GM12878 (cell line): ENCODE measurements around the gene FRYL. TPM values are rescaled to one million over a fixed set of nuclear protein-coding genes. Genes with fewer than 3 reads are reported as not detected.

ENCODE experiments used
- ATAC-seq: fragments of 200-7000 bp; cut with Tn5 transposase; 3 replicates; pipeline ENCODE4 v1.9.1; 2020; ENCODE audit warnings: mild to moderate bottlenecking, moderate library complexity
- BruUV-seq: library from RNA; stranded (reverse); fragments of 400-500 nt; replicated peaks from 2 replicates; lab custom pipeline; 2021; lab: Mats Ljungman, UMichigan
- CTCF ChIA-PET: fragments of 300-600 bp; sonication (Branson Sonifier 250); formaldehyde crosslinking; extraction: SDS; loops from one replicate; lab custom pipeline; 2021; ENCODE audit warnings: inconsistent platforms; lab: Yijun Ruan, JAX
- POLR2A ChIA-PET: fragments of 350-600 bp; formaldehyde crosslinking; extraction: SDS; loops from one replicate; lab custom pipeline; 2021; ENCODE audit warnings: inconsistent platforms; lab: Charles Lee
- RAD21 ChIA-PET: fragments of 300-600 bp; sonication (Branson Sonifier 250); formaldehyde crosslinking; loops from one replicate; lab custom pipeline; 2023; ENCODE audit warnings: antibody characterized with exemption; ENCODE audit not compliant: unreplicated experiment; lab: Charles Lee
- SMC1A ChIA-PET: fragments of 300-600 bp; sonication (Branson Sonifier 250); formaldehyde crosslinking; loops from one replicate; lab custom pipeline; 2023; ENCODE audit not compliant: unreplicated experiment, uncharacterized antibody; lab: Charles Lee
- DNase-seq: peaks from one replicate; pipeline ENCODE4 v3.0.0-alpha.2; 2011; ENCODE audit warnings: low read depth, low spot score
- FAIRE-seq: peaks from 3 replicates; lab custom pipeline; 2011; peaks lifted over from hg19 to GRCh38; lab: Jason Lieb, UNC
- H2AFZ ChIP-seq: 2 replicates; pipeline ENCODE4 v1.6.0; 2011; ENCODE audit warnings: low read depth, low read length, control low read depth; ENCODE audit not compliant: control insufficient read depth
- H3K27ac ChIP-seq: 2 replicates; pipeline ENCODE4 v1.5.1; 2011; ENCODE audit warnings: control low read depth; ENCODE audit not compliant: control insufficient read depth, insufficient read depth
- H3K27me3 ChIP-seq, 2 experiments: replicated peaks in 1 of 2; 2 replicates each; pipeline versions ENCODE4 v1.6.0 to v1.6.1; 2011; ENCODE audit warnings: low read length in 1 of 2; ENCODE audit not compliant: control insufficient read depth in 2 of 2, insufficient read depth in 2 of 2
- H3K36me3 ChIP-seq, 2 experiments: 2 replicates each; pipeline ENCODE4 v1.5.1; 2011; ENCODE audit warnings: low read length in 1 of 2; ENCODE audit not compliant: control insufficient read depth in 2 of 2, insufficient read depth in 2 of 2
- H3K4me1 ChIP-seq: 2 replicates; pipeline ENCODE4 v1.6.1; 2011; ENCODE audit warnings: mild to moderate bottlenecking, low read length, moderate library complexity, mixed read lengths; ENCODE audit not compliant: control insufficient read depth, insufficient read depth
- H3K4me2 ChIP-seq: 2 replicates; pipeline ENCODE4 v1.6.0; 2011; ENCODE audit warnings: control low read depth; ENCODE audit not compliant: control insufficient read depth, insufficient read depth
- H3K4me3 ChIP-seq: fragments of 200-600 bp; sonication (generic); 2 replicates; pipeline ENCODE4 v1.5.1; 2016
- H3K79me2 ChIP-seq: 2 replicates; pipeline ENCODE4 v1.6.0; 2011; ENCODE audit warnings: low read length; ENCODE audit not compliant: control insufficient read depth, insufficient read depth
- H3K9ac ChIP-seq: 2 replicates; pipeline ENCODE4 v1.8.0; 2011; ENCODE audit warnings: low read length, control low read depth, mixed read lengths; ENCODE audit not compliant: control insufficient read depth, insufficient read depth
- H3K9me3 ChIP-seq: replicated peaks from 3 replicates; pipeline ENCODE4 v1.5.1; 2011; ENCODE audit warnings: mild to moderate bottlenecking, low read length; ENCODE audit not compliant: control insufficient read depth, insufficient read depth
- H4K20me1 ChIP-seq: 2 replicates; pipeline ENCODE4 v1.6.0; 2011; ENCODE audit not compliant: control insufficient read depth, insufficient read depth
- CBFB ChIP-seq: IDR thresholded peaks from 2 replicates; pipeline ENCODE4 v1.6.1; 2016; ENCODE audit warnings: antibody characterized with exemption, low read depth
- FOS ChIP-seq: IDR thresholded peaks from 3 replicates; pipeline ENCODE4 v1.6.1; 2011; ENCODE audit warnings: borderline replicate concordance; ENCODE audit not compliant: insufficient read length; ENCODE audit errors: extremely low read depth
- JUND ChIP-seq: IDR thresholded peaks from 2 replicates; pipeline ENCODE4 v1.6.1; 2012; ENCODE audit warnings: low read depth, mild to moderate bottlenecking, low read length, improper control_type of control experiment, moderate library complexity
- LARP7 ChIP-seq: fragments of 450-650 bp; IDR thresholded peaks from 2 replicates; pipeline ENCODE4 v1.6.1; 2017; ENCODE audit warnings: mild to moderate bottlenecking
- PML ChIP-seq: IDR thresholded peaks from 2 replicates; pipeline ENCODE4 v1.6.1; 2012; ENCODE audit warnings: low read length, inconsistent platforms
- POLR2AphosphoS5 ChIP-seq: IDR thresholded peaks from 2 replicates; pipeline ENCODE4 v1.6.1; 2011; ENCODE audit warnings: mild to moderate bottlenecking, low read length, inconsistent platforms
- SIX5 ChIP-seq: IDR thresholded peaks from 2 replicates; pipeline ENCODE4 v1.6.1; 2011; ENCODE audit warnings: mild to moderate bottlenecking, low read depth, low read length, moderate library complexity; ENCODE audit not compliant: severe bottlenecking
- SMC3 ChIP-seq: IDR thresholded peaks from 2 replicates; pipeline ENCODE4 v1.6.1; 2011; ENCODE audit warnings: low read length, improper control_type of control experiment, borderline replicate concordance
- WRNIP1 ChIP-seq: IDR thresholded peaks from 2 replicates; pipeline ENCODE4 v1.6.1; 2011; ENCODE audit warnings: low read depth, low read length, improper control_type of control experiment, borderline replicate concordance
- YBX1 ChIP-seq: fragments of 450-650 bp; IDR thresholded peaks from 2 replicates; pipeline ENCODE4 v1.6.1; 2016; ENCODE audit warnings: antibody characterized with exemption
- WGBS: methylation state at CpG from one replicate; pipeline ENCODE4 v1.1.6; 2016; ENCODE audit warnings: low lambda C conversion rate; ENCODE audit not compliant: insufficient replicate concordance, insufficient coverage; ENCODE audit errors: missing lambda C conversion rate; 5-methylcytosine and 5-hydroxymethylcytosine counted together
- in situ Hi-C: fragments of 300-500 bp; cut with MboI; formaldehyde crosslinking; loops from 9 replicates; pipeline ENCODE4 v1.14.3; 2018; ENCODE audit warnings: mixed read lengths
- intact Hi-C: fragments of 100-400 bp; cut with micrococcal nuclease; formaldehyde crosslinking; loops from one replicate; pipeline ENCODE4 v1.14.2; 2022; ENCODE audit not compliant: unreplicated experiment
- polyA plus RNA-seq, 11 experiments: library from polyadenylated mRNA; depleted of rRNA in 4 of 11; unstranded in 6 of 11; stranded (reverse) in 5 of 11; fragments of >200 nt; fragmentation: Nextera tagmentation in 4 of 11; fragmentation: Illumina TruSeq in 1 of 11; extraction: Ambion mirVana in 4 of 11; extraction: Trizol in 1 of 11; gene quantifications; 1 replicate in 1 of 11; 2 replicates in 10 of 11; pipeline versions ENCODE4 v1.2.1 to v1.2.3, GENCODE V29; 2011 to 2016; ENCODE audit warnings: inconsistent platforms in 2 of 11, missing spikeins in 2 of 11, low read depth in 1 of 11
- total RNA-seq, 4 experiments: library from RNA; depleted of rRNA in 3 of 4; stranded (reverse); fragments of >200 nt in 3 of 4; fragmentation: Illumina TruSeq in 1 of 4; extraction: Trizol in 1 of 4; gene quantifications; 2 replicates each; pipeline versions ENCODE4 v1.2.1 to v1.2.3, GENCODE V29; 2013 to 2021
- TF ChIP-seq, protein P1 (sequence below): IDR thresholded peaks from 2 replicates; pipeline ENCODE4 v1.6.1; 2012; ENCODE audit warnings: mild to moderate bottlenecking, low read depth, low read length
- TF ChIP-seq, protein P2 (sequence below): fragments of 450-650 bp; IDR thresholded peaks from 2 replicates; pipeline ENCODE4 v1.6.1; 2018; ENCODE audit warnings: borderline replicate concordance, mild to moderate bottlenecking; ENCODE audit not compliant: partially characterized antibody

The FRYL gene
- total and polyA plus RNA-seq, 10 of the 15 experiments (the other 5 are each of a cell fraction or from before 2014, with no cell fraction given), result 10.3 to 50.6 (median 28.7) TPM

DNA sequence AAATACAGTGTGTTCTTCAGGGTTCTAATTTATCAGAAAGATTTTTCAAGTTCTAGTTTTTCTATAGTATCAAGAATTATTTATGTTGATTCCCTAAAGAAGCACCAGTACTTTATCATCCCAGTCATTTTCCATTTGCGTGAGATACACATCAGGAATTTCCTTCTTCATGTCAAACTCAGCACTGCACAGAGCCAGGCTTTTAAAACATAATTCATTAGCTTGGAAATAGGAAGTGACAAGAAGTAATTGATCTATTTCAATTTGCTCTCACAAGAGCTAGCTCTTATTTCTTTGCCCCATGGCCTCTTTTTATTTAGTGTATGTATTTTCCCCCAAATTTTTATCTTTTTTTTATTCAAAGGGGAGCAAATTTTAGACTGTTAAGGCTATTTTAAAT is 309.9 kb downstream of the FRYL start:
- H3K9me3 ChIP-seq, result no peaks in the 10 kb centered on the region
- ChIA-PET SMC1A (no interaction called here), CTCF (no interaction called here), POLR2A (no interaction called here), RAD21 (interaction anchor here (1.4 kb wide), 1 partner anchor 16 kb away, joined by 3 read pairs; no protein-coding TSS in a partner anchor)
- in situ Hi-C loops (no loop called here), intact Hi-C loops (no loop called here)
- H3K36me3 ChIP-seq, result no peaks in the 10 kb centered on the region
- no peak overlapping the region for H3K9ac ChIP-seq
- ATAC-seq (no peak), FAIRE-seq (no peak), DNase-seq (no peak)
- TF ChIP-seq YBX1 (no peak), PML (no peak), SIX5 (no peak), SMC3 (no peak), LARP7 (no peak), JUND (no peak), POLR2AphosphoS5 (no peak), WRNIP1 (no peak), CBFB (no peak), FOS (no peak)
- TF ChIP-seq, protein P1, sequence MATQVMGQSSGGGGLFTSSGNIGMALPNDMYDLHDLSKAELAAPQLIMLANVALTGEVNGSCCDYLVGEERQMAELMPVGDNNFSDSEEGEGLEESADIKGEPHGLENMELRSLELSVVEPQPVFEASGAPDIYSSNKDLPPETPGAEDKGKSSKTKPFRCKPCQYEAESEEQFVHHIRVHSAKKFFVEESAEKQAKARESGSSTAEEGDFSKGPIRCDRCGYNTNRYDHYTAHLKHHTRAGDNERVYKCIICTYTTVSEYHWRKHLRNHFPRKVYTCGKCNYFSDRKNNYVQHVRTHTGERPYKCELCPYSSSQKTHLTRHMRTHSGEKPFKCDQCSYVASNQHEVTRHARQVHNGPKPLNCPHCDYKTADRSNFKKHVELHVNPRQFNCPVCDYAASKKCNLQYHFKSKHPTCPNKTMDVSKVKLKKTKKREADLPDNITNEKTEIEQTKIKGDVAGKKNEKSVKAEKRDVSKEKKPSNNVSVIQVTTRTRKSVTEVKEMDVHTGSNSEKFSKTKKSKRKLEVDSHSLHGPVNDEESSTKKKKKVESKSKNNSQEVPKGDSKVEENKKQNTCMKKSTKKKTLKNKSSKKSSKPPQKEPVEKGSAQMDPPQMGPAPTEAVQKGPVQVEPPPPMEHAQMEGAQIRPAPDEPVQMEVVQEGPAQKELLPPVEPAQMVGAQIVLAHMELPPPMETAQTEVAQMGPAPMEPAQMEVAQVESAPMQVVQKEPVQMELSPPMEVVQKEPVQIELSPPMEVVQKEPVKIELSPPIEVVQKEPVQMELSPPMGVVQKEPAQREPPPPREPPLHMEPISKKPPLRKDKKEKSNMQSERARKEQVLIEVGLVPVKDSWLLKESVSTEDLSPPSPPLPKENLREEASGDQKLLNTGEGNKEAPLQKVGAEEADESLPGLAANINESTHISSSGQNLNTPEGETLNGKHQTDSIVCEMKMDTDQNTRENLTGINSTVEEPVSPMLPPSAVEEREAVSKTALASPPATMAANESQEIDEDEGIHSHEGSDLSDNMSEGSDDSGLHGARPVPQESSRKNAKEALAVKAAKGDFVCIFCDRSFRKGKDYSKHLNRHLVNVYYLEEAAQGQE, result no peak
- TF ChIP-seq, protein P2, sequence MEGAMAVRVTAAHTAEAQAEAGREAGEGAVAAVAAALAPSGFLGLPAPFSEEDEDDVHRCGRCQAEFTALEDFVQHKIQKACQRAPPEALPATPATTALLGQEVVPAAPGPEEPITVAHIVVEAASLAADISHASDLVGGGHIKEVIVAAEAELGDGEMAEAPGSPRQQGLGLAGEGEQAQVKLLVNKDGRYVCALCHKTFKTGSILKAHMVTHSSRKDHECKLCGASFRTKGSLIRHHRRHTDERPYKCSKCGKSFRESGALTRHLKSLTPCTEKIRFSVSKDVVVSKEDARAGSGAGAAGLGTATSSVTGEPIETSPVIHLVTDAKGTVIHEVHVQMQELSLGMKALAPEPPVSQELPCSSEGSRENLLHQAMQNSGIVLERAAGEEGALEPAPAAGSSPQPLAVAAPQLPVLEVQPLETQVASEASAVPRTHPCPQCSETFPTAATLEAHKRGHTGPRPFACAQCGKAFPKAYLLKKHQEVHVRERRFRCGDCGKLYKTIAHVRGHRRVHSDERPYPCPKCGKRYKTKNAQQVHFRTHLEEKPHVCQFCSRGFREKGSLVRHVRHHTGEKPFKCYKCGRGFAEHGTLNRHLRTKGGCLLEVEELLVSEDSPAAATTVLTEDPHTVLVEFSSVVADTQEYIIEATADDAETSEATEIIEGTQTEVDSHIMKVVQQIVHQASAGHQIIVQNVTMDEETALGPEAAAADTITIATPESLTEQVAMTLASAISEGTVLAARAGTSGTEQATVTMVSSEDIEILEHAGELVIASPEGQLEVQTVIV, result no peak
- H3K4me1 ChIP-seq, result no peaks in the 10 kb centered on the region; the same call in 1 of the 2 replicates
- H2AFZ ChIP-seq, result no peak overlapping the region
- no peaks in the 10 kb centered on the region for H4K20me1 ChIP-seq
- no peak overlapping the region for H3K27ac ChIP-seq
- no TSS peak for BruUV-seq
- WGBS, result 88% methylated on average over 1 of the region's 1 CpG
- H3K4me3 ChIP-seq, result no peak overlapping the region
- H3K27me3 ChIP-seq, result no peaks in the 10 kb centered on the region
- no peak overlapping the region for H3K4me2 ChIP-seq
- no peaks in the 10 kb centered on the region for H3K79me2 ChIP-seq
